ENCODE measurements around the gene NF1.

The NF1 gene

GRCh38 chr17:31224366-31224765 lies 129.6 kb downstream of the NF1 start:
- no peak overlapping the region for H3K4me3 ChIP-seq (ENCODE audit: low read length)
- no peak for TF ChIP-seq CTCF (IDR thresholded peaks at IDR 0.05; ENCODE audit: insufficient read depth, low read depth, low read length, missing control alignments)
- peak; percentile 9 for DNase-seq (ENCODE audit: low read depth)

GRCh38 chr17:31225831-31226230 lies 131.1 kb downstream of the NF1 start:
- no peak for TF ChIP-seq CTCF (IDR thresholded peaks at IDR 0.05; ENCODE audit: insufficient read depth, low read depth, low read length, missing control alignments)
- no peak for DNase-seq (ENCODE audit: low read depth)
- H3K4me3 ChIP-seq (ENCODE audit: low read length) = no peak overlapping the region

- DNase-seq (ENCODE audit: low read depth) = no peak
- no peak overlapping the region for H3K4me3 ChIP-seq (ENCODE audit: low read length)
- TF ChIP-seq CTCF (IDR thresholded peaks at IDR 0.05; ENCODE audit: insufficient read depth, low read depth, low read length, missing control alignments) = no peak
Observed at GRCh38 chr17:31226373-31226772, 131.6 kb downstream of the NF1 start.

GRCh38 chr17:31226950-31227349 lies 132.2 kb downstream of the NF1 start:
- no peak overlapping the region for H3K4me3 ChIP-seq (ENCODE audit: low read length)
- DNase-seq (ENCODE audit: low read depth) = no peak
- TF ChIP-seq CTCF (IDR thresholded peaks at IDR 0.05; ENCODE audit: insufficient read depth, low read depth, low read length, missing control alignments) = no peak

DNA sequence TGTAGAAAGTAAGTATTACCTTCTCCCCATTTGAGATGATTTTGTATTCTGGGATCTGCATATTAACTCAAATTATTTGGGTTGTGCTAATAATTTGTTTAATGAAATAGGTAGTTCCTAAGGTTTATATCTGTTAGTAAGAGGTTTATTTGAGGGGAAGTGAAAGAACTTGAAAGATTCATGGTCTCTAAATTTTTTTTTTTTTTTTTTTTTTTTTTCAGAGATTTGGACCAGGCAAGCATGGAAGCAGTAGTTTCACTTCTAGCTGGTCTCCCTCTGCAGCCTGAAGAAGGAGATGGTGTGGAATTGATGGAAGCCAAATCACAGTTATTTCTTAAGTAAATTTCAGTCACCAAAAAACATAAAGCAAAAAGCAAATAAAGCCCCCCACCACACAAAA lies 137.1 kb downstream of the NF1 start:
- no peak overlapping the region for H3K4me3 ChIP-seq (ENCODE audit: low read length)
- TF ChIP-seq CTCF (IDR thresholded peaks at IDR 0.05; ENCODE audit: insufficient read depth, low read depth, low read length, missing control alignments) = no peak
- DNase-seq (ENCODE audit: low read depth) = no peak

DNA sequence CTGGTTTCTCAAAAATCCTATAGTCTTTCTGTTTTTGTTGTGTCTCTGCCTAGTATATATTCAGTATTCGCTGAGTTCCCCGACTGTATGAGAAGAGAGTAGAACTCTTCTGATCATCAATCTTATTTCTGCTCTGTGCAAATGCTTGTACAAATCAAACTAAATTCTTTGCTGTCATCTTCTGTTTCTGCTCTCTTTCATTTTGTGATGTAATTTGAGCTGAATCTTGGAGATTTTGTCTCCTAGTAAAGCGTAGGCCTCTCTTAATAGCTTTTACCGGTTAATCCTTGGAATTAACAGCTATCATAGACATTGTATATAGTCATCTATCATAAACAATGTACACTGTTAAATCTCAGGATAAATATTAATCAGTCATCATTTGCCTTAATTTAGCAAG lies 140.3 kb downstream of the NF1 start:
- H3K4me3 ChIP-seq (ENCODE audit: low read length) = no peak overlapping the region
- no peak for TF ChIP-seq CTCF (IDR thresholded peaks at IDR 0.05; ENCODE audit: insufficient read depth, low read depth, low read length, missing control alignments)
- no peak for DNase-seq (ENCODE audit: low read depth)

- H3K4me3 ChIP-seq (ENCODE audit: low read length) = no peak overlapping the region
- TF ChIP-seq CTCF (IDR thresholded peaks at IDR 0.05; ENCODE audit: insufficient read depth, low read depth, low read length, missing control alignments) = no peak
- DNase-seq (ENCODE audit: low read depth) = no peak
Observed at GRCh38 chr17:31236137-31236536, 141.4 kb downstream of the NF1 start.

All from epithelial cell of esophagus (primary cell).